Endothelial cell (in vitro differentiated cells): ENCODE data around the gene G6PD. TPM values are rescaled to one million over a fixed set of nuclear protein-coding genes. Genes with fewer than 3 reads are reported as not detected.
"Not testable (repeated sequence)": the region's sequence is repeated elsewhere in the genome, so short reads cannot be mapped to it uniquely, and the experiment has no call there.

ENCODE experiments used
- DNase-seq: peaks from one replicate; pipeline ENCODE4 v3.0.0; 2021; ENCODE audit warnings: low spot score
- H3K27ac Mint-ChIP-seq: one replicate; pipeline ENCODE4 v1.8.0; 2021; ENCODE audit warnings: mixed read lengths, inconsistent platforms; ENCODE audit not compliant: unreplicated experiment
- H3K27me3 Mint-ChIP-seq: one replicate; pipeline ENCODE4 v1.8.0; 2021; ENCODE audit warnings: mild to moderate bottlenecking, moderate library complexity, mixed read lengths, inconsistent platforms; ENCODE audit not compliant: unreplicated experiment
- H3K36me3 Mint-ChIP-seq: one replicate; pipeline ENCODE4 v1.8.0; 2021; ENCODE audit warnings: mild to moderate bottlenecking, low read depth, mixed read lengths, inconsistent platforms; ENCODE audit not compliant: unreplicated experiment
- H3K4me1 Mint-ChIP-seq: one replicate; pipeline ENCODE4 v1.8.0; 2021; ENCODE audit warnings: mild to moderate bottlenecking, mixed read lengths, inconsistent platforms; ENCODE audit not compliant: unreplicated experiment
- H3K4me3 Mint-ChIP-seq: one replicate; pipeline ENCODE4 v1.8.0; 2021; ENCODE audit warnings: mild to moderate bottlenecking, mixed read lengths, inconsistent platforms; ENCODE audit not compliant: unreplicated experiment
- H3K9me3 Mint-ChIP-seq: one replicate; pipeline ENCODE4 v1.8.0; 2021; ENCODE audit warnings: mixed read lengths, inconsistent platforms; ENCODE audit not compliant: unreplicated experiment
- total RNA-seq: library from RNA; stranded (reverse); fragmentation: NEBNext Ultra II Directional; extraction: Animal tissue kit (Norgen Biotek cat#: 25700); gene quantifications from one replicate; pipeline ENCODE4 v1.2.1, GENCODE V29; 2021; ENCODE audit not compliant: unreplicated experiment
- TF ChIP-seq, protein P1 (sequence below): fragments of 200-600 bp; sonication (generic); IDR thresholded peaks from one replicate; pipeline ENCODE4 v1.5.0; 2021; ENCODE audit warnings: antibody characterized with exemption; ENCODE audit not compliant: unreplicated experiment

The G6PD gene
- total RNA-seq, 1 donor from 2014 or later: 46.4 TPM

DNA sequence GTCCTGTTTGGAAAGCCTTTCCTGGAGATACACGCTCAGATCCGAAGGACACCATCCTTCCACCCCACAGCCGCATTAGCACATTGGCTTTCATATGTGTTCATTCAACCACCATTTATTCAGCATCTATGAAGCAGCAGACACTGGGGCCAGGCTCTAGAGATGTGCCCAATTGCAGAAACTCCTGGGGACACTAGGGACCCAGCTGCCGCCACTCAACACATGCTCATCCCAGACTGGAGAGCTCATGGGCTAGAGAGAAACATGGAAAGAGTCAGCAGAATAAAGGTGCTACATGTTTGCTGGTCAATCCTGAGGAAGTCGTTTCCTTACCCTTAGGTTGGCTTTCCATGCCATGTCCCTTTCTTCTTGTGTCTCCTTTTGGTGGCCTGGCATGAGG is 45.9 kb upstream of the G6PD start:
- Mint-ChIP-seq H3K9me3 (no peaks in the 10 kb centered on the region), H3K27ac (no peak overlapping the region), H3K36me3 (no peaks in the 10 kb centered on the region), H3K4me1 (no peaks in the 10 kb centered on the region), H3K4me3 (no peak overlapping the region), H3K27me3 (peaks cover 1% of the 10 kb centered on the region)
- TF ChIP-seq, protein P1, sequence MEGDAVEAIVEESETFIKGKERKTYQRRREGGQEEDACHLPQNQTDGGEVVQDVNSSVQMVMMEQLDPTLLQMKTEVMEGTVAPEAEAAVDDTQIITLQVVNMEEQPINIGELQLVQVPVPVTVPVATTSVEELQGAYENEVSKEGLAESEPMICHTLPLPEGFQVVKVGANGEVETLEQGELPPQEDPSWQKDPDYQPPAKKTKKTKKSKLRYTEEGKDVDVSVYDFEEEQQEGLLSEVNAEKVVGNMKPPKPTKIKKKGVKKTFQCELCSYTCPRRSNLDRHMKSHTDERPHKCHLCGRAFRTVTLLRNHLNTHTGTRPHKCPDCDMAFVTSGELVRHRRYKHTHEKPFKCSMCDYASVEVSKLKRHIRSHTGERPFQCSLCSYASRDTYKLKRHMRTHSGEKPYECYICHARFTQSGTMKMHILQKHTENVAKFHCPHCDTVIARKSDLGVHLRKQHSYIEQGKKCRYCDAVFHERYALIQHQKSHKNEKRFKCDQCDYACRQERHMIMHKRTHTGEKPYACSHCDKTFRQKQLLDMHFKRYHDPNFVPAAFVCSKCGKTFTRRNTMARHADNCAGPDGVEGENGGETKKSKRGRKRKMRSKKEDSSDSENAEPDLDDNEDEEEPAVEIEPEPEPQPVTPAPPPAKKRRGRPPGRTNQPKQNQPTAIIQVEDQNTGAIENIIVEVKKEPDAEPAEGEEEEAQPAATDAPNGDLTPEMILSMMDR: no peak
- no peak for DNase-seq

GRCh38 chrX:154590415-154590814 is 43.8 kb upstream of the G6PD start:
- not testable (repeated sequence) for H3K27ac Mint-ChIP-seq, H3K4me1 Mint-ChIP-seq, H3K27me3 Mint-ChIP-seq, H3K4me3 Mint-ChIP-seq, H3K36me3 Mint-ChIP-seq, H3K9me3 Mint-ChIP-seq, DNase-seq

- H3K27me3 Mint-ChIP-seq, DNase-seq, H3K4me3 Mint-ChIP-seq, H3K36me3 Mint-ChIP-seq, H3K4me1 Mint-ChIP-seq, H3K27ac Mint-ChIP-seq, H3K9me3 Mint-ChIP-seq: not testable (repeated sequence)
Observed at GRCh38 chrX:154584585-154585183, 38.0 kb upstream of the G6PD start, which contains the start of gene CTAG1A. TSS of gene CTAG1A (plus strand) at chrX:154585133. CDS start at chrX:154585207, 74 bp downstream.

GRCh38 chrX:154582994-154583393 is 36.3 kb upstream of the G6PD start:
- not testable (repeated sequence) for H3K9me3 Mint-ChIP-seq, H3K36me3 Mint-ChIP-seq, DNase-seq, H3K4me1 Mint-ChIP-seq, H3K4me3 Mint-ChIP-seq, H3K27ac Mint-ChIP-seq, H3K27me3 Mint-ChIP-seq

- DNase-seq, H3K36me3 Mint-ChIP-seq, H3K27ac Mint-ChIP-seq, H3K9me3 Mint-ChIP-seq, H3K4me1 Mint-ChIP-seq, H3K4me3 Mint-ChIP-seq, H3K27me3 Mint-ChIP-seq: not testable (repeated sequence)
Observed at GRCh38 chrX:154575076-154575475, 28.4 kb upstream of the G6PD start.

DNA sequence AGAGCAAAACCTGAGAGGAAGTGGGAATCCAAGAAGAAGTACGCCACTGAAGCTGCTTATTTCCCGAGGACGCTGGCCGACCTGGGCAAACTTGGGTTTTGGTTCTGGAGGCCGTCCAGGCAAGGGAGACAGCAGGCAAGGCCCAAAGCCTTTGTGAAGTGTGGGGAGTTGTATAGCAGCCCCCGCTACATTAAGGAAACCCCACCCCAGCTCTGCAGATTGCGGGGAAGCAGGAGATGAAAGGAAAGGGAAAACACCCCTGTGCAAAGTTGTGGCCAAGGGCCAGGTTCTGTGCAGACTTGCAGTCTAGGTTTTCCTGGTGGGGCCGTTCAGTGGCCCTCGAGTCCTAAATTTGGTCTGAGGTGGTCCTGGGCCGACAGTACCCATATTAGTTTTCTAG is 26.4 kb upstream of the G6PD start:
- H3K4me3 Mint-ChIP-seq, H3K27me3 Mint-ChIP-seq, H3K4me1 Mint-ChIP-seq, H3K36me3 Mint-ChIP-seq, DNase-seq, H3K9me3 Mint-ChIP-seq, H3K27ac Mint-ChIP-seq: not testable (repeated sequence)

GRCh38 chrX:154570361-154570760 is 23.7 kb upstream of the G6PD start:
- not testable (repeated sequence) for H3K27ac Mint-ChIP-seq, DNase-seq, H3K27me3 Mint-ChIP-seq, H3K36me3 Mint-ChIP-seq, H3K9me3 Mint-ChIP-seq, H3K4me3 Mint-ChIP-seq, H3K4me1 Mint-ChIP-seq

- not testable (repeated sequence) for H3K4me3 Mint-ChIP-seq, H3K27ac Mint-ChIP-seq, H3K4me1 Mint-ChIP-seq, H3K36me3 Mint-ChIP-seq, H3K27me3 Mint-ChIP-seq, H3K9me3 Mint-ChIP-seq, DNase-seq
Observed at GRCh38 chrX:154562295-154562694, 15.6 kb upstream of the G6PD start.

- not testable (repeated sequence) for H3K4me1 Mint-ChIP-seq, H3K27ac Mint-ChIP-seq, H3K36me3 Mint-ChIP-seq, H3K27me3 Mint-ChIP-seq, H3K4me3 Mint-ChIP-seq, DNase-seq, H3K9me3 Mint-ChIP-seq
Observed at GRCh38 chrX:154560326-154560725, 13.7 kb upstream of the G6PD start.

DNA sequence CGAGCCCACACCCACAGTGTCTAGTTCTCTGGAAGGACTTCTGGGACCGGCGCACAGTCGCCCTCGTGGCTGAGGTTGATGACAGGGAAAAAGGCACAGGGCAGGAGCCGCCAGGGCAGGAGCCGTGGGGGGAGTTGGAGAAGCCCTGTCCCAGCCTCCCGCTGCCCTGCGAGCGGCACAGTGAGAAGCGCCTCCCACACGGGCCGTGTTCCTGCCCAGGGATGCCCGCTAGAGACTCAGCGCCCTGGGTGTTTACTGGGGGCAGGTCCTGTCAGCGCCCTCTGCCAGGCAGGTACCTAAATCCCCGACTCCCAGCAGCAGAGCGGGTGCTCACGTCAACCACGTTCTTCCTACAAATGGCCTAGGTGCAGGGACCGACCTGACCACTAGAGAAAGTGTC is 12.2 kb upstream of the G6PD start:
- H3K27ac Mint-ChIP-seq, H3K9me3 Mint-ChIP-seq, H3K27me3 Mint-ChIP-seq, H3K4me1 Mint-ChIP-seq, H3K36me3 Mint-ChIP-seq, DNase-seq, H3K4me3 Mint-ChIP-seq: not testable (repeated sequence)

- not testable (repeated sequence) for H3K27ac Mint-ChIP-seq, H3K27me3 Mint-ChIP-seq, H3K36me3 Mint-ChIP-seq, H3K4me3 Mint-ChIP-seq, H3K4me1 Mint-ChIP-seq, DNase-seq, H3K9me3 Mint-ChIP-seq
Observed at GRCh38 chrX:154558060-154558690, 11.5 kb upstream of the G6PD start.
